B cell (primary cell): ENCODE measurements around the gene TRIM73. TPM values are rescaled to one million over a fixed set of nuclear protein-coding genes. Genes with fewer than 3 reads are reported as not detected.
"Not testable (repeated sequence)": the region's sequence is repeated elsewhere in the genome, so short reads cannot be mapped to it uniquely, and the experiment has no call there.

Experiments used
- ATAC-seq: fragments of 200-7000 bp; cut with Tn5 transposase; one replicate; pipeline ENCODE4 v1.10.0; 2021; ENCODE audit warnings: low read depth, mild to moderate bottlenecking, moderate number of reproducible peaks, moderate library complexity
- CTCF ChIA-PET: fragments of 350-600 bp; sonication (Branson Sonifier 250); formaldehyde crosslinking; loops from one replicate; lab custom pipeline; 2021; ENCODE audit warnings: antibody characterized with exemption, inconsistent platforms; lab: Charles Lee
- POLR2A ChIA-PET: fragments of 350-600 bp; sonication (Branson Sonifier 250); formaldehyde crosslinking; loops from one replicate; lab custom pipeline; 2021; ENCODE audit warnings: antibody characterized with exemption; lab: Charles Lee
- DNase-seq: peaks from one replicate; pipeline ENCODE4 v3.0.0; 2013
- H2AFZ ChIP-seq: 2 replicates; pipeline ENCODE4 v1.6.1; 2012; ENCODE audit warnings: mild to moderate bottlenecking, low read depth, low read length; ENCODE audit not compliant: insufficient read depth, poor library complexity, severe bottlenecking
- H3K27ac ChIP-seq, 2 donors: 1 replicate in 1 of 2; 2 replicates in 1 of 2; pipeline ENCODE4 v1.5.1; 2012 to 2013; ENCODE audit warnings: low read length in 2 of 2, mild to moderate bottlenecking in 2 of 2, moderate library complexity in 1 of 2
- H3K27me3 ChIP-seq, 4 experiments: fragments of 200-600 bp in 1 of 4; sonication (generic) in 1 of 4; replicated peaks in 1 of 4; 1 replicate in 2 of 4; 2 replicates in 2 of 4; pipeline versions ENCODE4 v1.6.1 to v1.7.0; 2013 to 2016; ENCODE audit warnings: low read length in 3 of 4, mild to moderate bottlenecking in 2 of 4, mixed read lengths in 1 of 4, moderate library complexity in 1 of 4; ENCODE audit not compliant: insufficient read depth in 4 of 4, control insufficient read depth in 3 of 4; ENCODE audit errors: control extremely low read depth in 1 of 4
- H3K36me3 ChIP-seq, 2 experiments: replicated peaks in 1 of 2; 1 replicate in 1 of 2; 2 replicates in 1 of 2; pipeline versions ENCODE4 v1.6.1 to v1.7.1; 2013; ENCODE audit warnings: low read length in 1 of 2; ENCODE audit not compliant: insufficient read depth in 2 of 2, control insufficient read depth in 1 of 2; ENCODE audit errors: control extremely low read depth in 1 of 2, extremely low read depth in 1 of 2
- H3K4me1 ChIP-seq, 2 donors: fragments of 200-600 bp in 1 of 2; sonication (generic) in 1 of 2; 1 replicate in 1 of 2; 2 replicates in 1 of 2; pipeline versions ENCODE4 v1.5.1 to v1.6.1; 2013 to 2017; ENCODE audit warnings: low read length in 2 of 2; ENCODE audit not compliant: control insufficient read depth in 2 of 2, insufficient read depth in 2 of 2
- H3K4me2 ChIP-seq: replicated peaks from 2 replicates; pipeline ENCODE3; 2012; ENCODE audit warnings: mild to moderate bottlenecking, low read depth, low read length; ENCODE audit not compliant: poor library complexity, severe bottlenecking
- H3K4me3 ChIP-seq, 5 experiments: fragments of 200-600 bp in 1 of 5; sonication (generic) in 1 of 5; 1 replicate in 3 of 5; 2 replicates in 2 of 5; pipeline versions ENCODE4 v1.5.1 to v1.7.0; 2011 to 2016; ENCODE audit warnings: low read length in 4 of 5, mild to moderate bottlenecking in 4 of 5, low read depth in 2 of 5, control low read depth in 1 of 5, moderate library complexity in 1 of 5; ENCODE audit not compliant: insufficient read depth in 1 of 5; ENCODE audit errors: control extremely low read depth in 1 of 5, extremely low read depth in 1 of 5
- H3K79me2 ChIP-seq: fragments of 200-600 bp; sonication (generic); one replicate; pipeline ENCODE4 v1.6.0; 2016; ENCODE audit warnings: low read length; ENCODE audit not compliant: control insufficient read depth, insufficient read depth
- H3K9ac ChIP-seq: fragments of 200-600 bp; sonication (generic); 2 replicates; pipeline ENCODE4 v1.6.1; 2017; ENCODE audit warnings: mild to moderate bottlenecking, low read length, moderate library complexity
- H3K9me3 ChIP-seq, 3 donors: one replicate each; pipeline versions ENCODE4 v1.6.1 to v1.7.1; 2013; ENCODE audit warnings: low read length in 2 of 3; ENCODE audit not compliant: control insufficient read depth in 2 of 3, insufficient read depth in 1 of 3; ENCODE audit errors: control extremely low read depth in 1 of 3
- H4K20me1 ChIP-seq: 2 replicates; pipeline ENCODE4 v1.6.0; 2012; ENCODE audit warnings: mild to moderate bottlenecking, low read length; ENCODE audit not compliant: insufficient read depth, control insufficient read depth, poor library complexity, severe bottlenecking
- H3K27ac Mint-ChIP-seq: one replicate; pipeline ENCODE4 v1.8.0; 2021; ENCODE audit warnings: mixed read lengths
- H3K27me3 Mint-ChIP-seq: one replicate; pipeline ENCODE4 v1.8.0; 2021; ENCODE audit warnings: mixed read lengths
- H3K4me1 Mint-ChIP-seq: one replicate; pipeline ENCODE4 v1.8.0; 2021; ENCODE audit warnings: mixed read lengths
- H3K4me3 Mint-ChIP-seq: one replicate; pipeline ENCODE4 v1.8.0; 2021; ENCODE audit warnings: mixed read lengths
- H3K9me3 Mint-ChIP-seq: one replicate; pipeline ENCODE4 v1.8.0; 2022; ENCODE audit warnings: mixed read lengths; ENCODE audit not compliant: insufficient read depth
- WGBS: methylation state at CpG from one replicate; pipeline ENCODE4 v1.1.5; 2013; ENCODE audit warnings: missing lambda C conversion rate; ENCODE audit not compliant: insufficient coverage; 5-methylcytosine and 5-hydroxymethylcytosine counted together
- intact Hi-C: fragments of 100-400 bp; cut with micrococcal nuclease; formaldehyde crosslinking; loops from one replicate; pipeline ENCODE4 v1.10.0; 2022
- polyA plus RNA-seq: library from polyadenylated mRNA; depleted of rRNA; stranded (reverse); fragments of >200 nt; gene quantifications from 2 replicates; pipeline ENCODE4 v1.2.3, GENCODE V29; 2012
- total RNA-seq, 2 donors: library from RNA; stranded (reverse); fragments of 120-200 nt in 1 of 2; gene quantifications; 1 replicate in 1 of 2; 2 replicates in 1 of 2; pipeline versions ENCODE4 v1.2.3 to v1.2.4, GENCODE V29; 2013 to 2022

The TRIM73 gene
- total and polyA plus RNA-seq, 2 donors (not counting 1 experiment from before 2014, with no cell fraction given): 4.3 to 16.4 TPM

DNA sequence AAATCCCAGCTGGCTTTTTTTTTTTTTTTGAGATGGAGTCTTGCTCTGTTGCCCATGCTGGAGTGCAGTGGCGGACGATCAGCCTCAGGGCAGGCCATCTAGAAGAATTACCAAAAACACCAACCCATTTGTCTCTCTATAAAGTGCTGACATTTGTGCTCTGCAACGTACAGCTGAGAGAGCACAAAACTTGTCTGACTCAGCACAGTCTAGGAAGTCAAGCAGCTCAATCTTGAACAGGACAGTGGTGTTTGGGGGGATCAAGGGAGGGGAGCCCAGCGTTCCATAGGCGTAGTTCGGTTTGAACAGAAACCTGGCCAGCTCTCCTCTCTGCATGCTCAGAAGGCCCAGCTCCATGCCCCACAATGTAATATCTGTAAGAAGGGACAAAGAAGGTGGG lies 2.2 kb upstream of the TRIM73 start:
- intact Hi-C loops: not testable (repeated sequence)

DNA sequence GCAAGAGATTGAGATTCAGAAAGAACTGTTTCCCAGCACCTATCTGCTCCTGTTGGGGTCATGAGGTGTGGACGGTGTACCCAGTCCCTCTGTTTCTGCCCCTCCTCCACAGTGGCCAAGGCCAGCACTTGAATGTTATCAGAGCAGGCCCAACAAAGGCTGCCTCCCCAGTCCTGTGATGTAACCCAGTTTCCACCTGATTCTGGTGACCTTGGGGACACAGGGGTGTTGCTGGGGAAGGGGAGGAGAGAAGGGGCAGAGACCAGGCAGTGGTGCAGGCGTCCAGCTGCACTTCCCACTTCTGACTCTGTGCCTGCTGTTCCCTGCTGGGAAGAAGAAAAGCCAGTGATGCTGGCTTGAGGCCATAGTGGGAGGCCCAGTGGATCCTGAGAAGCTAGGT lies 2.4 kb downstream of the TRIM73 start:
- not testable (repeated sequence) for H3K79me2 ChIP-seq

More for the DNA sequence above, 2.2 kb upstream of the TRIM73 start:
- H3K4me3 Mint-ChIP-seq, H3K79me2 ChIP-seq, H3K4me1 ChIP-seq, H3K36me3 ChIP-seq, H3K27me3 ChIP-seq, DNase-seq, H3K4me3 ChIP-seq, ATAC-seq, H3K9me3 ChIP-seq, H3K9ac ChIP-seq, H3K4me1 Mint-ChIP-seq, H4K20me1 ChIP-seq, H3K27ac Mint-ChIP-seq, H3K27ac ChIP-seq, H3K27me3 Mint-ChIP-seq, H3K4me2 ChIP-seq, H3K9me3 Mint-ChIP-seq, H2AFZ ChIP-seq, POLR2A ChIA-PET, CTCF ChIA-PET: not testable (repeated sequence)
- no CpG with 5 or more reads among the region's 6 CpGs for WGBS

DNA sequence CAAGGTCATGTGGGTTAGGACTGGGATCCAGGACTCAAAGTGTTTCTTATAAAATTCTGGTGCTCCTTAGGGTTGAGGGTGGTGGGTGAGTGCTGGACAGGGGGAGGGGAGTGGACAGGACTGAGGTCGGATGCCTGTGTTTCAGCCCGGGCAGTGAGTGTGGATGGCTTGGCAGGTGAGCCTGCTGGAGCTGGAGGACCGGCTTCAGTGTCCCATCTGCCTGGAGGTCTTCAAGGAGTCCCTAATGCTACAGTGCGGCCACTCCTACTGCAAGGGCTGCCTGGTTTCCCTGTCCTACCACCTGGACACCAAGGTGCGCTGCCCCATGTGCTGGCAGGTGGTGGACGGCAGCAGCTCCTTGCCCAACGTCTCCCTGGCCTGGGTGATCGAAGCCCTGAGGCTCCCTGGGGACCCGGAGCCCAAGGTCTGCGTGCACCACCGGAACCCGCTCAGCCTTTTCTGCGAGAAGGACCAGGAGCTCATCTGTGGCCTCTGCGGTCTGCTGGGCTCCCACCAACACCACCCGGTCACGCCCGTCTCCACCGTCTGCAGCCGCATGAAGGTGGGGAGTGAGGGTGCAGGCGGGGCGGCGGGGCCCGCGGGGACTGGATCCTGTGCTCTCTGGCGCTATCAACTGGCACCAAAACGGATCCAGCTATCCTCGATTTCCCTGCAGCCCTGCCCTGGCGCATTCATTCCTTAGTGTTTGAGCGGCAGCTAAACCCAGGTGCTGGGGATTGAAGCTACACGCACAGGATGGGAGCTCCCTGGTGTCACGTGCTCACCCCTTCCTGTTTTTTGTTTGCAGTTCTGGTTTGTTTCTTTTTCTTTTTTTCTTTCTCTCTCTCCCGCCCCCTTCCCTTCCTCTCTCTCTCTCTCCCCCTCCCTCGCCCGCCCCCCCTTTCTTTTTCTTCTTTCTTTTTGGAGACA lies 3.6 kb downstream of the TRIM73 start:
- H3K36me3 ChIP-seq, H4K20me1 ChIP-seq, POLR2A ChIA-PET, H3K4me3 ChIP-seq, intact Hi-C loops, H3K9ac ChIP-seq, H3K9me3 Mint-ChIP-seq, H3K4me3 Mint-ChIP-seq, H3K79me2 ChIP-seq, DNase-seq, H3K4me2 ChIP-seq, H3K27ac Mint-ChIP-seq, H3K27ac ChIP-seq, H3K27me3 ChIP-seq, H3K4me1 ChIP-seq, H2AFZ ChIP-seq, H3K27me3 Mint-ChIP-seq, H3K9me3 ChIP-seq, H3K4me1 Mint-ChIP-seq, CTCF ChIA-PET: not testable (repeated sequence)
- no CpG with 5 or more reads among the region's 34 CpGs for WGBS
- peak; percentile 72 for ATAC-seq

More for the DNA sequence above, 2.4 kb downstream of the TRIM73 start:
- ATAC-seq, H3K27me3 ChIP-seq, H3K9me3 ChIP-seq, H3K4me1 Mint-ChIP-seq, H3K27ac Mint-ChIP-seq, H3K4me3 ChIP-seq, H3K27me3 Mint-ChIP-seq, DNase-seq, H3K9ac ChIP-seq, H4K20me1 ChIP-seq, H3K27ac ChIP-seq, CTCF ChIA-PET, POLR2A ChIA-PET, H3K4me3 Mint-ChIP-seq, H3K36me3 ChIP-seq, intact Hi-C loops, H2AFZ ChIP-seq, H3K4me1 ChIP-seq, H3K9me3 Mint-ChIP-seq, H3K4me2 ChIP-seq: not testable (repeated sequence)
- no CpG with 5 or more reads among the region's 2 CpGs for WGBS

- H3K4me3 Mint-ChIP-seq, H3K4me3 ChIP-seq, intact Hi-C loops, H3K9ac ChIP-seq, H3K9me3 ChIP-seq, H2AFZ ChIP-seq, H3K4me1 Mint-ChIP-seq, H3K4me1 ChIP-seq, CTCF ChIA-PET, H4K20me1 ChIP-seq, H3K79me2 ChIP-seq, ATAC-seq, H3K9me3 Mint-ChIP-seq, DNase-seq, H3K36me3 ChIP-seq, H3K27ac ChIP-seq, H3K27me3 ChIP-seq, H3K27me3 Mint-ChIP-seq, POLR2A ChIA-PET, H3K4me2 ChIP-seq, H3K27ac Mint-ChIP-seq: not testable (repeated sequence)
- WGBS: no CpG with 5 or more reads among the region's 6 CpGs
These were observed 5.1 kb downstream of the TRIM73 start for GRCh38 chr7:75400575-75400974.
